CD4-positive, alpha-beta T cell treated with Interleukin-17A for 4 hours (primary cell): ENCODE data around the gene PLCG2.
"Not testable (repeated sequence)": the region's sequence is repeated elsewhere in the genome, so short reads cannot be mapped to it uniquely, and the experiment has no call there.

ENCODE experiments used
- DNase-seq: peaks from one replicate; pipeline ENCODE4 v3.0.0-alpha.2; 2020; ENCODE audit warnings: mixed read lengths

PLCG2 gene

GRCh38 chr16:81778861-81779535 lies at the start of gene PLCG2:
TSS of gene PLCG2 (plus strand) at chr16:81779291. CDS start at chr16:81785990, 6,699 bp downstream.
- DNase-seq, result peak; percentile 67

- no peak for DNase-seq
These were observed 49.6 kb upstream of the PLCG2 start for GRCh38 chr16:81729451-81729850.

GRCh38 chr16:81730090-81731051 lies 48.7 kb upstream of the PLCG2 start:
- peak; percentile 73 for DNase-seq

GRCh38 chr16:81731649-81732048 lies 47.4 kb upstream of the PLCG2 start:
- DNase-seq, result no peak

- no peak for DNase-seq
These were observed 46.4 kb upstream of the PLCG2 start for GRCh38 chr16:81732699-81733098.

- no peak for DNase-seq
These were observed 45.8 kb upstream of the PLCG2 start for GRCh38 chr16:81733295-81733694.

GRCh38 chr16:81734632-81735434 lies 44.3 kb upstream of the PLCG2 start:
- no peak for DNase-seq

GRCh38 chr16:81737885-81738536 lies 41.1 kb upstream of the PLCG2 start:
- peak; percentile 92 for DNase-seq

GRCh38 chr16:81738783-81739496 lies 40.2 kb upstream of the PLCG2 start:
- no peak for DNase-seq

GRCh38 chr16:81739503-81739902 lies 39.6 kb upstream of the PLCG2 start:
- no peak for DNase-seq

GRCh38 chr16:81740169-81740568 lies 38.9 kb upstream of the PLCG2 start:
- DNase-seq, result no peak

- DNase-seq, result not testable (repeated sequence)
These were observed 37.7 kb upstream of the PLCG2 start for GRCh38 chr16:81741430-81741770.

GRCh38 chr16:81744385-81744784 lies 34.7 kb upstream of the PLCG2 start:
- DNase-seq, result no peak

GRCh38 chr16:81744911-81745310 lies 34.2 kb upstream of the PLCG2 start:
- DNase-seq, result no peak

- DNase-seq, result peak; percentile 80
These were observed 33.2 kb upstream of the PLCG2 start for GRCh38 chr16:81745704-81746558.

GRCh38 chr16:81746566-81746965 lies 32.5 kb upstream of the PLCG2 start:
- no peak for DNase-seq

GRCh38 chr16:81748476-81749198 lies 30.5 kb upstream of the PLCG2 start:
- DNase-seq, result no peak

- no peak for DNase-seq
These were observed 26.7 kb upstream of the PLCG2 start for GRCh38 chr16:81752225-81752875.

GRCh38 chr16:81752876-81753227 lies 26.2 kb upstream of the PLCG2 start:
- DNase-seq, result no peak

- DNase-seq, result no peak
These were observed 24.2 kb upstream of the PLCG2 start for GRCh38 chr16:81754858-81755257.
